GM12892 (cell line): ENCODE results near the gene C20orf144. TPM values are rescaled to one million over a fixed set of nuclear protein-coding genes. Genes with fewer than 3 reads are reported as not detected.
"Not testable (repeated sequence)": the region's sequence is repeated elsewhere in the genome, so short reads cannot be mapped to it uniquely, and the experiment has no call there.

Source experiments
- DNase-seq: peaks from one replicate; pipeline ENCODE4 v3.0.0; 2011; ENCODE audit not compliant: insufficient read length
- FAIRE-seq: peaks from 2 replicates; lab custom pipeline; 2011; peaks lifted over from hg19 to GRCh38; lab: Jason Lieb, UNC
- POLR2A ChIP-seq: IDR thresholded peaks from 2 replicates; pipeline ENCODE4 v1.6.1; 2011; ENCODE audit warnings: low read depth, low read length, control low read depth
- POLR2AphosphoS5 ChIP-seq: IDR thresholded peaks from 2 replicates; pipeline ENCODE4 v1.6.1; 2011; ENCODE audit warnings: low read depth, low read length, control low read depth
- TAF1 ChIP-seq: IDR thresholded peaks from 2 replicates; pipeline ENCODE4 v1.6.1; 2011; ENCODE audit warnings: low read depth, mild to moderate bottlenecking, control low read depth, low read length, borderline replicate concordance
- polyA plus RNA-seq: library from polyadenylated mRNA; unstranded; fragments of >200 nt; gene quantifications from one replicate; pipeline ENCODE4 v1.2.1, GENCODE V29; 2012; ENCODE audit warnings: missing spikeins, inconsistent platforms; ENCODE audit not compliant: missing spikeins

The C20orf144 gene
- polyA plus RNA-seq = 0.11 TPM

GRCh38 chr20:33662172-33662571 lies at the start of gene C20orf144:
TSS of gene C20orf144 (plus strand) at chr20:33662327. CDS start at chr20:33662346, 19 bp downstream.
- no peak for FAIRE-seq
- TF ChIP-seq TAF1 = no peak
- no peak for TF ChIP-seq POLR2AphosphoS5
- no peak for TF ChIP-seq POLR2A
- no peak for DNase-seq

GRCh38 chr20:33621717-33622400 lies 40.3 kb upstream of the C20orf144 start:
- TF ChIP-seq POLR2AphosphoS5 (no peak), TAF1 (no peak), POLR2A (no peak)
- FAIRE-seq = no peak
- DNase-seq = no peak

- TF ChIP-seq POLR2AphosphoS5 = no peak
- no peak for TF ChIP-seq TAF1
- TF ChIP-seq POLR2A = no peak
- FAIRE-seq = no peak
- DNase-seq = no peak
Measured at GRCh38 chr20:33622705-33623365, 39.3 kb upstream of the C20orf144 start.

GRCh38 chr20:33624399-33624798 lies 37.7 kb upstream of the C20orf144 start:
- no peak for TF ChIP-seq POLR2A
- TF ChIP-seq TAF1 = no peak
- TF ChIP-seq POLR2AphosphoS5 = no peak
- no peak for FAIRE-seq
- DNase-seq = no peak

GRCh38 chr20:33626190-33626589 lies 35.9 kb upstream of the C20orf144 start:
- DNase-seq (no peak), FAIRE-seq (no peak)
- TF ChIP-seq TAF1 = no peak
- no peak for TF ChIP-seq POLR2A
- TF ChIP-seq POLR2AphosphoS5 = no peak

GRCh38 chr20:33627577-33628216 lies 34.4 kb upstream of the C20orf144 start:
- TF ChIP-seq POLR2AphosphoS5 (no peak), TAF1 (no peak), POLR2A (no peak)
- FAIRE-seq (no peak), DNase-seq (no peak)

GRCh38 chr20:33629533-33629932 lies 32.6 kb upstream of the C20orf144 start:
- no peak for DNase-seq
- no peak for FAIRE-seq
- TF ChIP-seq POLR2AphosphoS5 (no peak), TAF1 (no peak), POLR2A (no peak)

- FAIRE-seq (no peak), DNase-seq (no peak)
- TF ChIP-seq POLR2A = no peak
- no peak for TF ChIP-seq POLR2AphosphoS5
- TF ChIP-seq TAF1 = no peak
Measured at GRCh38 chr20:33629979-33630378, 32.1 kb upstream of the C20orf144 start.

- TF ChIP-seq TAF1 (no peak), POLR2AphosphoS5 (no peak), POLR2A (no peak)
- DNase-seq (no peak), FAIRE-seq (no peak)
Measured at GRCh38 chr20:33630507-33630906, 31.6 kb upstream of the C20orf144 start.

- not testable (repeated sequence) for FAIRE-seq, DNase-seq
Measured at GRCh38 chr20:33631910-33632309, 30.2 kb upstream of the C20orf144 start.

GRCh38 chr20:33635341-33635740 lies 26.8 kb upstream of the C20orf144 start:
- TF ChIP-seq POLR2A (no peak), TAF1 (no peak), POLR2AphosphoS5 (no peak)
- no peak for DNase-seq
- FAIRE-seq = no peak
